Measurements from ENCODE around the gene CTAGE1.

CTAGE1 gene

DNA sequence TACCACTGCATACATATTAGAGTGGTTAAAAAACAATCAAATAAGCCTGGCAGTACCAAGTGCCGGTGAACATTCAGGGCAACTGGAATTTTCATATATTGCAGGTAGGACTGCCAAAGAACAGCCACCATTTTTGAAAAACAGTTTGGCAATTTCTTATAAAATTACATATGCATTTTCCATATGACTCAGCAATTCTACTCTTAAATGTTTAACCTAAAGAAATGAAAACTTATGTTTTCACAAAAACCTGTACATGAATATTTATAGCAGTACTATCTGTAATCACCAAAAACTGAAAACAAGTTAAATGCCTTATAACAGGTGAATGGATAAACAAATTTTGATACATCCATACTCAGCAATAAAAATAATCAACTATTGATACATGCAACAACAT lies 39.9 kb downstream of the CTAGE1 start:
- TF ChIP-seq, protein P1, sequence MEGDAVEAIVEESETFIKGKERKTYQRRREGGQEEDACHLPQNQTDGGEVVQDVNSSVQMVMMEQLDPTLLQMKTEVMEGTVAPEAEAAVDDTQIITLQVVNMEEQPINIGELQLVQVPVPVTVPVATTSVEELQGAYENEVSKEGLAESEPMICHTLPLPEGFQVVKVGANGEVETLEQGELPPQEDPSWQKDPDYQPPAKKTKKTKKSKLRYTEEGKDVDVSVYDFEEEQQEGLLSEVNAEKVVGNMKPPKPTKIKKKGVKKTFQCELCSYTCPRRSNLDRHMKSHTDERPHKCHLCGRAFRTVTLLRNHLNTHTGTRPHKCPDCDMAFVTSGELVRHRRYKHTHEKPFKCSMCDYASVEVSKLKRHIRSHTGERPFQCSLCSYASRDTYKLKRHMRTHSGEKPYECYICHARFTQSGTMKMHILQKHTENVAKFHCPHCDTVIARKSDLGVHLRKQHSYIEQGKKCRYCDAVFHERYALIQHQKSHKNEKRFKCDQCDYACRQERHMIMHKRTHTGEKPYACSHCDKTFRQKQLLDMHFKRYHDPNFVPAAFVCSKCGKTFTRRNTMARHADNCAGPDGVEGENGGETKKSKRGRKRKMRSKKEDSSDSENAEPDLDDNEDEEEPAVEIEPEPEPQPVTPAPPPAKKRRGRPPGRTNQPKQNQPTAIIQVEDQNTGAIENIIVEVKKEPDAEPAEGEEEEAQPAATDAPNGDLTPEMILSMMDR (IDR thresholded peaks at IDR 0.05; ENCODE audit: insufficient read depth, low read depth, low read length, missing control alignments) = no peak
- H3K4me3 ChIP-seq (ENCODE audit: low read length) = no peak overlapping the region
- DNase-seq (ENCODE audit: low read depth) = no peak

- no peak for DNase-seq (ENCODE audit: low read depth)
- TF ChIP-seq, protein P1 (IDR thresholded peaks at IDR 0.05; ENCODE audit: insufficient read depth, low read depth, low read length, missing control alignments) = no peak
- no peak overlapping the region for H3K4me3 ChIP-seq (ENCODE audit: low read length)
Observed at GRCh38 chr18:22370414-22370813, 47.3 kb downstream of the CTAGE1 start.

DNA sequence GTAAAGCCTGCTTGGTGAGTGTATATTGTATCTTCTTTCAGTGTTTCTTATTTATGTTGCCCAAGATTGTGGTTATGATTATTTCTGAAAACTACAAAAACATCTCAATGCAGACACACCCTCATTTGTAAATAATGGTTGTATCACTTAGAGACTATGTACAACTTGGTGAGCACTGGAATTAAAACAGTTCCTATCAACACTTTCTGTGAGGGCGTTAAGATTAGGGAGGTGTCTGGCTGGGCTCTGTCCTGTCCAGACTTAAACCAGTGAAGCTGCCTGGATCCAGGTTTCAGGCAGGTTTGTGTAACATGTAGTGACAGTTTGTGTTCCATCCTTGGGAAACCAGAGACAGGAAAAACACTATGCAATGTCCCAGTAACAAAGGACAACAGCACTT lies 49.7 kb downstream of the CTAGE1 start:
- peak; percentile 38 for DNase-seq (ENCODE audit: low read depth)
- H3K4me3 ChIP-seq (ENCODE audit: low read length) = no peak overlapping the region
- TF ChIP-seq, protein P1 (IDR thresholded peaks at IDR 0.05; ENCODE audit: insufficient read depth, low read depth, low read length, missing control alignments) = no peak

DNA sequence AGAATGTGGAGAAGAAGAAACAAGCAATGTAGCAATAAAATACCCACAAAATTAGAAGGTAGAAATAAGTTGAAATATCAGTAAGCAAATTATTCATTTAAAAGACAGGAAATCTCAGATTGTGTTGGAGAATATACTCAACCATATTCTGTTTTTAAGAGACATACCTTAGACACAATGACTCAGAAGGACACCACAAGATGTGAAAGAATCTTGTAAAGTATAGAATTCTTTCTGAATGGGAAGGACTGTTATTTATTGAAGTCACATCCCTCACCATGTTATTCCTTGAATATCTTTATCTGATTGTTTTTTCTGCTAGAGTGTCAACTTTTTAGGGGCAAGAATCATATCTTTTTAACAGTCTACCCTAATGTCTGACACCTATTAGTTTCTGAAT lies 50.4 kb downstream of the CTAGE1 start:
- no peak for DNase-seq (ENCODE audit: low read depth)

GRCh38 chr18:22363867-22364463 lies 53.8 kb downstream of the CTAGE1 start:
- peak; percentile 33 for DNase-seq (ENCODE audit: low read depth)
- H3K4me3 ChIP-seq (ENCODE audit: low read length) = no peak overlapping the region
- TF ChIP-seq, protein P1 (IDR thresholded peaks at IDR 0.05; ENCODE audit: insufficient read depth, low read depth, low read length, missing control alignments) = peak; percentile 27

More for the DNA sequence above, 50.4 kb downstream of the CTAGE1 start:
- TF ChIP-seq, protein P1 (IDR thresholded peaks at IDR 0.05; ENCODE audit: insufficient read depth, low read depth, low read length, missing control alignments) = no peak
- no peak overlapping the region for H3K4me3 ChIP-seq (ENCODE audit: low read length)

Data from epithelial cell of esophagus (primary cell).